GM21576 (cell line): Measurements from ENCODE around the gene PCDHA1.

Experiments used
- ATAC-seq: cut with Tn5 transposase; IDR thresholded peaks from one replicate; pipeline ENCODE4 v1.9.1; 2021; ENCODE audit warnings: mild to moderate bottlenecking, moderate library complexity; ENCODE audit not compliant: unreplicated experiment

Gene PCDHA1

GRCh38 chr5:141040093-141040770 is 254.3 kb downstream of the PCDHA1 start:
- no peak for ATAC-seq

- ATAC-seq, result peak; percentile 98
Observed at GRCh38 chr5:141040771-141041426, 255.0 kb downstream of the PCDHA1 start.

- no peak for ATAC-seq
Observed at GRCh38 chr5:141041427-141041785, 255.5 kb downstream of the PCDHA1 start.

GRCh38 chr5:141042555-141042954 is 256.6 kb downstream of the PCDHA1 start:
- no peak for ATAC-seq

GRCh38 chr5:141050622-141051520 is 264.9 kb downstream of the PCDHA1 start, which contains the start of gene PCDHB1:
TSS of gene PCDHB1 (plus strand) at chr5:141051374. CDS start at chr5:141051471, 97 bp downstream.
- ATAC-seq, result no peak

- ATAC-seq, result no peak
Observed at GRCh38 chr5:141051521-141051866, 265.6 kb downstream of the PCDHA1 start.
